T-helper 17 cell (primary cell): ENCODE results near the gene ECT2. TPM values are rescaled to one million over a fixed set of nuclear protein-coding genes. Genes with fewer than 3 reads are reported as not detected.
A peak's percentile ranks its signal among the peaks of the same experiment; 100 is the strongest.
"Not testable (repeated sequence)": the region's sequence is repeated elsewhere in the genome, so short reads cannot be mapped to it uniquely, and the experiment has no call there.

Experiments
- ATAC-seq: fragments of 150-1000 bp; cut with Tn5 transposase; 2 replicates; pipeline ENCODE4 v1.10.0; 2021; ENCODE audit warnings: mild to moderate bottlenecking, moderate library complexity
- DNase-seq, 3 donors: peaks; one replicate each; pipeline versions ENCODE4 v3.0.0 to v3.0.0-alpha.2; 2020 to 2021
- H3K9me3 ChIP-seq: one replicate; pipeline ENCODE4 v1.7.0; 2013; ENCODE audit warnings: low read length, mild to moderate bottlenecking; ENCODE audit not compliant: control insufficient read depth, poor library complexity, severe bottlenecking
- H3K27ac Mint-ChIP-seq: one replicate; pipeline ENCODE4 v1.8.0; 2022; ENCODE audit warnings: mild to moderate bottlenecking, moderate library complexity, mixed read lengths
- H3K27me3 Mint-ChIP-seq: one replicate; pipeline ENCODE4 v1.8.0; 2022; ENCODE audit warnings: mixed read lengths
- H3K36me3 Mint-ChIP-seq: one replicate; pipeline ENCODE4 v1.8.0; 2022; ENCODE audit warnings: low read depth, mixed read lengths
- H3K4me1 Mint-ChIP-seq: one replicate; pipeline ENCODE4 v1.8.0; 2022; ENCODE audit warnings: mild to moderate bottlenecking, mixed read lengths
- H3K4me3 Mint-ChIP-seq: one replicate; pipeline ENCODE4 v1.8.0; 2022; ENCODE audit warnings: mild to moderate bottlenecking, moderate library complexity, mixed read lengths
- total RNA-seq, 4 donors: library from RNA in 2 of 4; stranded (reverse) in 2 of 4; gene quantifications; one replicate each; pipeline ENCODE4 v1.2.3 and lab custom pipeline; 2022 to 2026

Gene ECT2
- total RNA-seq, 2 donors from 2014 or later: 2.2 to 2.3 TPM

GRCh38 chr3:172760416-172760815 is 9.9 kb downstream of the ECT2 start:
- H3K9me3 ChIP-seq, H3K27ac Mint-ChIP-seq, H3K27me3 Mint-ChIP-seq, DNase-seq, H3K4me3 Mint-ChIP-seq, ATAC-seq, H3K4me1 Mint-ChIP-seq: not testable (repeated sequence)
- peaks cover 11% of the 10 kb centered on the region for H3K36me3 Mint-ChIP-seq

DNA sequence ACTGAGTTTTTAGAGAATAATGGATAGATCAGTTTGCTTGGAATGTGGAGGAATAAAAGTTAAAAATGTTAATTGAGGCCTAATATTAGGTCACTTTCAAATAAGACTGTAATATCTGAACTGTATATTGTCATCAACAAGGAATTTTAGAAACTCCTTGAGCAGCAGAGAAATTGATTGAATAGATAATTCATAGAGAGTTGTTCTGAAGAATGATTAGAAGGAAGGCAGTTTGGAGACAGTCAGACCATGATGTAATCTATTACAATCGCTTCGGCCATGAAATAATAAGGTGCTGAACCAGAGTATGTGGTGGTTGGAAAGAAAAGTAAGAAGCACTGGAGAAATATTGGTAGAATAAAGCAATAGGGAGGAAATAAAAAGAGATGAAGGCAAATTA is 15.7 kb downstream of the ECT2 start:
- H3K27me3 Mint-ChIP-seq: no peaks in the 10 kb centered on the region
- ATAC-seq (no peak), DNase-seq (no peak)
- no peaks in the 10 kb centered on the region for H3K9me3 ChIP-seq
- H3K27ac Mint-ChIP-seq: no peak overlapping the region
- no peak overlapping the region for H3K4me3 Mint-ChIP-seq
- H3K36me3 Mint-ChIP-seq: peaks cover 17% of the 10 kb centered on the region
- H3K4me1 Mint-ChIP-seq: peaks cover 9% of the 10 kb centered on the region

GRCh38 chr3:172766718-172767405 is 16.3 kb downstream of the ECT2 start:
- H3K4me3 Mint-ChIP-seq: no peak overlapping the region
- H3K9me3 ChIP-seq: no peaks in the 10 kb centered on the region
- H3K27ac Mint-ChIP-seq: no peak overlapping the region
- peaks cover 12% of the 10 kb centered on the region for H3K4me1 Mint-ChIP-seq
- H3K27me3 Mint-ChIP-seq: no peaks in the 10 kb centered on the region
- ATAC-seq (no peak), DNase-seq (no peak)
- H3K36me3 Mint-ChIP-seq: peaks cover 17% of the 10 kb centered on the region

DNA sequence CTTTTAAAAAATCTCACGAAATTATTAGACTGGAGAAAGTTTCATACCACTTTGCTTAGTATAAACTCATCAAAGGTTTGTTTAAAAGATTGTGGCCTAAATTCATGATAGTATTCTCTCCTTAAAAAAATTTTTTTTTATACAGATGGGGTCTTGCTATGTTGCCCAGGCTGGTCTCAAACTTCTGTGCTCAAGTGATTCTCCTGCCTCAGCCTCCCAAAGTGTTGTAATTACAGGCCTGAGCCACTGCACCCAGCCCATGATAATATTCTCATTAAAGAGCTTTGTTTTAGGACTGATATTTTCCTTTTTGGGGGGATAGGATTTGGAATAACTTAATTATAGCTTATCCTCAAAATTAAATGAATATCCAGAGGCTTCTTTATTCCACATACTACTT is 19.9 kb downstream of the ECT2 start:
- Mint-ChIP-seq H3K4me1 (peaks cover 7% of the 10 kb centered on the region), H3K27me3 (no peaks in the 10 kb centered on the region), H3K4me3 (no peak overlapping the region), H3K36me3 (peaks cover 12% of the 10 kb centered on the region), H3K27ac (no peak overlapping the region)
- DNase-seq: no peak
- no peak for ATAC-seq
- H3K9me3 ChIP-seq: no peaks in the 10 kb centered on the region

DNA sequence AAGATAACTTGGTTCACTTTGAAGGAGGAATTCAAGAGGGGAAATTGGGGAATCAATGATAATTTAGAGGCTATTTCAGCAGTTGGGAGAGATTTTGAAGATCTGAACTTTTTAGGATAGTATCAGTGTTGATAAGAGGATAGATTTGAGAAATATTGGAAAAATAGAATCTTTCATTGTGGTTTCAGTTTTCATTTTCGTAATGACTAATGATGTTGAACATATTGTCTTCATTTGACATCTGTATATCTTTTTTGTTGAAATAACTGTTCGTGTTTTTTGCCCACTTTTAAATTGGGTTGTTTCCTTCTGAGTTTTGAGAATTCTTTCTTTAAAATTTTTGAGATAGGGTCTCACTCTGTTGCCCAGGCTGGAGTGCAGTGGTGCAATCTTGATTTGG is 21.1 kb downstream of the ECT2 start:
- no peak for DNase-seq
- ATAC-seq: no peak
- H3K27ac Mint-ChIP-seq: no peak overlapping the region
- no peaks in the 10 kb centered on the region for H3K9me3 ChIP-seq
- no peaks in the 10 kb centered on the region for H3K27me3 Mint-ChIP-seq
- peaks cover 8% of the 10 kb centered on the region for H3K36me3 Mint-ChIP-seq
- H3K4me3 Mint-ChIP-seq: peak overlapping the region; percentile 19
- peaks cover 2% of the 10 kb centered on the region for H3K4me1 Mint-ChIP-seq

GRCh38 chr3:172776049-172776717 is 25.7 kb downstream of the ECT2 start:
- Mint-ChIP-seq H3K4me1 (peaks cover 2% of the 10 kb centered on the region), H3K27ac (no peak overlapping the region), H3K4me3 (no peak overlapping the region), H3K27me3 (no peaks in the 10 kb centered on the region), H3K36me3 (peaks cover 6% of the 10 kb centered on the region)
- no peaks in the 10 kb centered on the region for H3K9me3 ChIP-seq
- no peak for ATAC-seq
- DNase-seq: no peak

DNA sequence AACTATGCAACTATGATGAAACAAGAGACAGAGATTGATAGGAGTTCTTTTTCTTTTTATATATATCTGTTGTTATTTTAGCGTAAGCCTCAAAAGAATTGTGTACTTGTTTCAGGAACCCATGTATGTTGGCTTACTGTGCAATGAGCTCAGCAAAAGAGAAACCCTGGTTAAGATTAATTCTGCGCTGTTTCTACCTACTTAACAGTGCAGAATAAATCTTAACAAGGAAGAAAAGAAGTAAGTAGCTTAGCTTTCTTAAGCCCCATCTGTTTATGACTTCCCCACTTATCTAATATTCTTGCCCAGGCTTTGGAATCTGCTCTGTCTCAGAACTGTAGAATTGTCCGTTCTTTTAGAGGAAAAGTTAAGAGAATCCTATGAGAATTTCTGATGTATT is 27.4 kb downstream of the ECT2 start:
- ATAC-seq (no peak), DNase-seq (no peak)
- Mint-ChIP-seq H3K27ac (no peak overlapping the region), H3K36me3 (peaks cover 6% of the 10 kb centered on the region), H3K4me1 (no peaks in the 10 kb centered on the region), H3K4me3 (no peak overlapping the region), H3K27me3 (no peaks in the 10 kb centered on the region)
- H3K9me3 ChIP-seq: no peaks in the 10 kb centered on the region

DNA sequence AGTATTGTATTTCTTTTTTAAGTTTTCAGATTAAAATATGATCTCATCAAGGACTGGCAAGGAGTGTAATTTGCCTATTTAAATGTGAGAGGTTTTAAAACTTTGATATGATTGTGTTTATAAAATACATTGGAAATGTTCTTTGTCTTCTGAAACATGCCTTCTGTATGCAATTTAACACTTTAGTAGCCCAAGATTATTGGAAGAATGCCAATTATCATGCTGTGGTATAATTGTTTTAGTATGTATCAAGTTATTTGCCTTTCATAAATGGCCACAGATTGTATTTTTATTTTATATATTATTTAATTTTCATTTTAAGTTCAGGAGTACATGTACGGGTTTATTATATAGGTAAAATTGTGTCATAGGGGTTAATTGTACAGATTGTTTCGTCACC is 31.7 kb downstream of the ECT2 start:
- H3K9me3 ChIP-seq: no peaks in the 10 kb centered on the region
- no peak for DNase-seq
- no peak overlapping the region for H3K27ac Mint-ChIP-seq
- H3K4me1 Mint-ChIP-seq: no peaks in the 10 kb centered on the region
- no peaks in the 10 kb centered on the region for H3K36me3 Mint-ChIP-seq
- no peaks in the 10 kb centered on the region for H3K27me3 Mint-ChIP-seq
- no peak for ATAC-seq
- H3K4me3 Mint-ChIP-seq: no peak overlapping the region

DNA sequence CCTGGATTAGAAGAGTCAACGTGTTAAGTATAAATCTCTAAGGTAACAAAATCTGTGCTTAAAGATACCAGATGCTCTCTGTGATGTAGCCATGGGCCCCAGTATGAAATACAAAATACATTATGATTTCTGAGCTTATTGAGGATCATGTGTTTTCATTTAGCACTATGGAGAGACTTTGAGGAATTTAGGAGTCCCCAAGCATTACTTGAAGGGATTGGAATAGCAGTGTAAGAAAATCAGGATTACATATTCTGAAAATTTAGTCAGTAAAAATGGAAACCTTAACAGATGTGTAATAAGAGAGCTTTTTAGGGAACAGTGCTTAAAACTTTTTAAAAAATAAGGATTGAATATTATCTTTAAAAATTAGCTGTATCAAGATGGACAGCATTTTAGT is 35.5 kb downstream of the ECT2 start:
- Mint-ChIP-seq H3K4me3 (no peak overlapping the region), H3K27me3 (no peaks in the 10 kb centered on the region), H3K36me3 (no peaks in the 10 kb centered on the region), H3K27ac (no peak overlapping the region), H3K4me1 (no peaks in the 10 kb centered on the region)
- H3K9me3 ChIP-seq: no peaks in the 10 kb centered on the region
- DNase-seq (no peak), ATAC-seq (no peak)

- ATAC-seq: no peak
- H3K27me3 Mint-ChIP-seq: no peaks in the 10 kb centered on the region
- H3K4me3 Mint-ChIP-seq: no peak overlapping the region
- no peak for DNase-seq
- H3K36me3 Mint-ChIP-seq: peaks cover 3% of the 10 kb centered on the region
- no peaks in the 10 kb centered on the region for H3K9me3 ChIP-seq
- H3K4me1 Mint-ChIP-seq: no peaks in the 10 kb centered on the region
- H3K27ac Mint-ChIP-seq: no peak overlapping the region
Measured at GRCh38 chr3:172787019-172787418, 36.5 kb downstream of the ECT2 start.

GRCh38 chr3:172787746-172788145 is 37.2 kb downstream of the ECT2 start:
- H3K4me1 Mint-ChIP-seq: no peaks in the 10 kb centered on the region
- H3K27me3 Mint-ChIP-seq: no peaks in the 10 kb centered on the region
- no peaks in the 10 kb centered on the region for H3K9me3 ChIP-seq
- DNase-seq (no peak), ATAC-seq (no peak)
- peaks cover 6% of the 10 kb centered on the region for H3K36me3 Mint-ChIP-seq
- H3K4me3 Mint-ChIP-seq: no peak overlapping the region
- H3K27ac Mint-ChIP-seq: no peak overlapping the region

DNA sequence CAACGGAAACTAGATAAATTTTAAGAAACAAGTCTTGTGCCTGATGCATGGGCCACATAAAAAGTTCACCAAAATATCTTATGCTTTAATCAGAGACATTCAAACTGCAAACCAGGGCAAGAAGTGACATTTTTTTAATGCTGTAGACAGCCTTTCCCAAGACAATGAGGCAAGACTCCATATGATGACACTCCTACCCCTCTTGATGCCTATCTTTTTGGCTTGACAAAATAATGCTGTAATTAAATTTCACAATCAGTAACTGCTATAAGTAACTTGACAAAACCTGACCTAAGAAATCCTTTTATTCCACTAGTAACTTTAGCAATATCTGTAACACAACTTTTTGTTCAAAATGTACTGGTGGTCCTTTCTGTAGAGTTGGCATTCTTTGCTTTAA is 48.7 kb downstream of the ECT2 start:
- ATAC-seq (no peak), DNase-seq (no peak)
- Mint-ChIP-seq H3K27ac (no peak overlapping the region), H3K27me3 (no peaks in the 10 kb centered on the region), H3K4me1 (peaks cover 2% of the 10 kb centered on the region), H3K36me3 (no peaks in the 10 kb centered on the region), H3K4me3 (no peak overlapping the region)
- H3K9me3 ChIP-seq: no peaks in the 10 kb centered on the region

GRCh38 chr3:172800156-172800555 is 49.6 kb downstream of the ECT2 start:
- peaks cover 2% of the 10 kb centered on the region for H3K4me1 Mint-ChIP-seq
- no peak overlapping the region for H3K4me3 Mint-ChIP-seq
- no peaks in the 10 kb centered on the region for H3K36me3 Mint-ChIP-seq
- no peak overlapping the region for H3K27ac Mint-ChIP-seq
- ATAC-seq: no peak
- no peaks in the 10 kb centered on the region for H3K27me3 Mint-ChIP-seq
- no peak for DNase-seq
- H3K9me3 ChIP-seq: no peaks in the 10 kb centered on the region

DNA sequence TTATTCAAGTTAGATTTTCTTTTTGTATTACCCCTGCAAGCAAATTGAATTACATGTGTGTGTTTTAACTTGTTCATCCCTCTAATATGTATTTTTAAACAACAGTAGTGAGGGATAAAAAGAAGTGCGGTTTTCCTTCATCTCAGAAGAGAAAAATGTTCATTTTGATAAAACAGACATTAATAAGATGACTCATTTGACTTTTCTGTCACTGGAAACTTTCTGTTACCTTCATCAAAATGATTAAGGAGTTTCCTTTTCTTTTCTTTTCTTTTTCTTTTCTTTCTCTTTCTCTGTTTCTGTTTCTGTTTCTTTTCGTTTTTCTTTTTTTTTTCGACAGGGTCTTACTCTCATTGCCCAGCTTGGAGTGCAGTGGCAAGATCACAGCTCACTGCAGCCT is 53.0 kb downstream of the ECT2 start:
- H3K9me3 ChIP-seq: no peaks in the 10 kb centered on the region
- no peaks in the 10 kb centered on the region for H3K27me3 Mint-ChIP-seq
- ATAC-seq (no peak), DNase-seq (no peak)
- no peaks in the 10 kb centered on the region for H3K36me3 Mint-ChIP-seq
- H3K4me3 Mint-ChIP-seq: no peak overlapping the region
- peaks cover 4% of the 10 kb centered on the region for H3K4me1 Mint-ChIP-seq
- H3K27ac Mint-ChIP-seq: no peak overlapping the region
